BLaER1 (cell line): ENCODE data around the gene GGNBP2.
A peak's percentile ranks its signal among the peaks of the same experiment; 100 is the strongest.

Experiments
- H3K27ac ChIP-seq: shearing (Covaris generic); formaldehyde crosslinking; 2 replicates; pipeline ENCODE4 v1.8.1; 2022
- H3K27me3 ChIP-seq: shearing (Covaris generic); formaldehyde crosslinking; 2 replicates; pipeline ENCODE4 v1.8.1; 2022
- H3K36me3 ChIP-seq: shearing (Covaris generic); formaldehyde crosslinking; 2 replicates; pipeline ENCODE4 v1.8.1; 2022
- H3K4me1 ChIP-seq: shearing (Covaris generic); formaldehyde crosslinking; 2 replicates; pipeline ENCODE4 v1.8.1; 2022
- H3K4me2 ChIP-seq: shearing (Covaris generic); formaldehyde crosslinking; 2 replicates; pipeline ENCODE4 v1.8.1; 2022
- H3K4me3 ChIP-seq: shearing (Covaris generic); formaldehyde crosslinking; 2 replicates; pipeline ENCODE4 v1.8.1; 2022
- H3K9ac ChIP-seq: shearing (Covaris generic); formaldehyde crosslinking; 2 replicates; pipeline ENCODE4 v1.8.1; 2022
- H3K9me3 ChIP-seq: shearing (Covaris generic); formaldehyde crosslinking; 2 replicates; pipeline ENCODE4 v1.8.1; 2022
- H4K20me1 ChIP-seq: shearing (Covaris generic); formaldehyde crosslinking; 2 replicates; pipeline ENCODE4 v1.8.1; 2022
- Cebpa-rat ChIP-seq: shearing (Covaris generic); IDR thresholded peaks from 2 replicates; pipeline ENCODE4 v1.8.1; 2022

The GGNBP2 gene

DNA sequence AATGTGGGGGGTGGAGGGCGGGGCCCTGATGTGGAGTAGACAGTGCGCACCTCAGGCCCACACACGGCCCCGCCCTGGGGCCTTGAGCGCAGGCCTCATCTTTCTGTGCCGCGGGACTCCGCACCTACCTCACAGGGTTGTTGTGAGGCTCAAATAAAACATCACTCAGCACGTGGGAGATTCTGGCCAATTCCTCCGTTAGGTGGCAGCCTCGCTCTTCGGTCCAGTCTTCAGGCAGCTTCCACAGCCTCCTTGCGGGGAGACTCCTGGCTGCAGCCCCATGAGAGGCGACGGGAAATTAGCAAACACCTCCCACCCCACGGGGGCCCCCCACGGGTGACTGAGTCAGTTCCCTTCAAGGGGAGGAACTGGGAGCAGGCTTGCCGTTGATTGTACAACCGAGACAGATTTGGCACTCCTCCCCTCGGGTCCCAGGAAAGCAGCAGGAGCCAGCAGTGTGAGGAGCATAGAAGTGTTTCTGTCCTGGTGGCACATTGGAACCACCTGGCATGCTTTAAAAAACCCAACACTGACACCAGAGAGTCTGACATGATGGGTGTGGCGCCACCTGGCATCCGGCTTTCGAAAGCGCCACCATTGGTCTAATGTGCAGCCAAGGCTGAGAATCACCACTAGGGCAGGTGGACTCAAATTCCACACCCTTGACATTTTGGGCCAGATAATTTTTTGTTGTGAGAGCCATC lies 64.2 kb downstream of the GGNBP2 start:
- Histone ChIP-seq H3K4me2 (peak overlapping the region; percentile 35), H4K20me1 (peaks cover 80% of the 10 kb centered on the region), H3K36me3 (peaks cover 55% of the 10 kb centered on the region), H3K27ac (no peak overlapping the region), H3K9ac (no peak overlapping the region), H3K27me3 (no peaks in the 10 kb centered on the region), H3K9me3 (no peaks in the 10 kb centered on the region), H3K4me1 (peaks cover 32% of the 10 kb centered on the region), H3K4me3 (no peak overlapping the region)
- no peak for TF ChIP-seq Cebpa-rat

DNA sequence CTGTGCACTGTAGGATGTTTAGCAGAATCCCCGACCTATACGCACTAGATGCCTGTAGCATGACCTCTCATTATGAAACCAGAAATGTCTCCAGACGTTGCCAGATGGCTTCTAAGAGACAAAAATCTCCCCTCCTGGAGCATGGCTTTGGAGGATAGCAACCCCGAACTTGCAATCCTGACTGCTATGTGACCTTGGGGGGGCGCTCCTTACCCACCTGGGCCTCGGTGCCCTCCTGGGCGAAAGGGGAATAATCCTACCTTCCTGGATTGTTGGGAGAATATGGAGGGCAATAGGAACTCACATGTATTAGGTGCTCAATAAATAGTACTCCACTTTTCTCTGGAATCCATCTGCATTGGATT lies 64.8 kb downstream of the GGNBP2 start:
- Histone ChIP-seq H3K9ac (no peak overlapping the region), H3K36me3 (peaks cover 50% of the 10 kb centered on the region), H4K20me1 (peaks cover 80% of the 10 kb centered on the region), H3K4me1 (peaks cover 27% of the 10 kb centered on the region), H3K4me3 (no peak overlapping the region), H3K9me3 (no peaks in the 10 kb centered on the region), H3K4me2 (no peak overlapping the region), H3K27me3 (no peaks in the 10 kb centered on the region), H3K27ac (no peak overlapping the region)
- TF ChIP-seq Cebpa-rat, result no peak

DNA sequence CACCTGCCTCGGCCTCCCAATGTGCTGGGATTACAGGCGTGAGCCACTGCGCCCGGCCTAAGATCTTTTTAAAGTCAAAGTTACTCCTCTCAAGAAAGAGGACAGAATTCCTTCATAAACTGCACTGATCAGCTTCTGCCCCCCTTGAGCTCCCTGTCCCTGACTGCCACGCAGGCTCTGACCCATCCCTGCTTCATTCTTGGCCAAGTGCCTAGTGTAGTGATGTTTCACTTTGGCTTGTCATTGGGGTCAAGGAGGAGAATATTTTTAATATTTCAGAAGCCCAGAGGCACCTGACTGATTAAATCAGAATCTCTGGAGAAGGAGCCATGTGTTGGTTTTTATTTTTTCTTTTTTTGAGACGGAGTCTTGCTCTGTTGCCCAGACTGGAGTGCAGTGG lies 65.8 kb downstream of the GGNBP2 start:
- peaks cover 40% of the 10 kb centered on the region for H3K36me3 ChIP-seq
- H3K4me1 ChIP-seq, result peaks cover 21% of the 10 kb centered on the region
- TF ChIP-seq Cebpa-rat, result no peak
- H3K4me3 ChIP-seq, result no peak overlapping the region
- no peak overlapping the region for H3K9ac ChIP-seq
- no peaks in the 10 kb centered on the region for H3K27me3 ChIP-seq
- H4K20me1 ChIP-seq, result peaks cover 78% of the 10 kb centered on the region
- no peak overlapping the region for H3K4me2 ChIP-seq
- no peaks in the 10 kb centered on the region for H3K9me3 ChIP-seq
- H3K27ac ChIP-seq, result no peak overlapping the region

DNA sequence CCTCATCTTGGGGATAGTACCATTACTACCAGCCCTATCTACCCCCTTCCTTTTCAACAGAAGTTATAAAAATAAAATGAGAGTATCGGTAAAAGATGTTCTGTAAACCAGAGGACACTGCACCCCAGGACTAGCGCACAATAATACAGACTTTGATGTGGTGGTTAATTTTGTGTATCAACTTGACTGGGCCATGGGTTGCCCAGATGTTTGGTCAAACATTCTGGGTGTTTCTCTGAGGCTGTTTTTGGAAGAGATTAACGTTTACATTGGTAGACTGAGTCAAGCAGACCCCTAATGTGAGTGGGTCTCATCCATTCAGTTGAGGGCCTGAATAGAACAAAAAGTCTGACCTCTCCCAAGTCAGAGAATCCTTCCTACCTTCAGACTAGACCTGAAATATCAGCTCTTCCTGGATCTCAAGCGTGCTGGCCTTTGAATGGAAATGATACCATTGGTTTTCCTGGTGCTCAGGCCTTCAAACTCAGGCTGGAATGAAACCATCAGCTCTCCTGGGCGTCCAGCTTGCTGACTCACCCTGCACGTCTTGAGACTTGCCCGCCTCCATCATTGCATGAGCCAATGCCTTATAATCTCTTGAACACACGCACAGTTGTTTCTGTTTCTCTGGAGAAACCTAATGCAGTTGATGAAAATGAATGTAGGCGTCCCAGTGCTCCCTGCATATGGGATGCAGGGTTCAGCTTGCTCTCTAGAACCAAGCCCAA lies 66.8 kb downstream of the GGNBP2 start:
- no peaks in the 10 kb centered on the region for H3K27me3 ChIP-seq
- no peaks in the 10 kb centered on the region for H3K9me3 ChIP-seq
- no peak overlapping the region for H3K9ac ChIP-seq
- H3K4me1 ChIP-seq, result peaks cover 18% of the 10 kb centered on the region
- no peak overlapping the region for H3K4me3 ChIP-seq
- H3K27ac ChIP-seq, result no peak overlapping the region
- H4K20me1 ChIP-seq, result peaks cover 74% of the 10 kb centered on the region
- no peak for TF ChIP-seq Cebpa-rat
- H3K36me3 ChIP-seq, result peaks cover 32% of the 10 kb centered on the region
- no peak overlapping the region for H3K4me2 ChIP-seq

DNA sequence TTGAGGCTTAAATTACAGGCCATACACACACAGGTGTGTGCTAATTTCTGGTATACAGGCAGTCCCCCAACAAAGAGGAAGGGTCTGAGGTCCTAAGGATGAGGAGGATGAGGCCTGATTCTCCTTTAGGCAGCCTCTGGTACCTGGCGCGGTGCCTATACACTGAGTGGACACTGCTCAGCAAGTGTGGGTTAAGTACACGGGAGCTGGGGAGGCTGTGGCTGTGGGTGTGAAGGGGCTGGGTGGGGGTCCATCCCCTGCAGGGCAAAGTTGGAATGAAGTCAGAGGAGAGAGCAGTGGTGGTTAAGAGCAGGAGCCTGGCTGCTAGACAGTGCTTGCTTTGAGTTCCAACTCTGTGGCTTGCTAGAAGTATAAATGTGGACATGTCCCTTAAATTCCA lies 67.6 kb downstream of the GGNBP2 start:
- H3K4me1 ChIP-seq, result peaks cover 17% of the 10 kb centered on the region
- H3K27ac ChIP-seq, result no peak overlapping the region
- H3K36me3 ChIP-seq, result peaks cover 26% of the 10 kb centered on the region
- H3K4me2 ChIP-seq, result no peak overlapping the region
- H4K20me1 ChIP-seq, result peaks cover 66% of the 10 kb centered on the region
- H3K4me3 ChIP-seq, result no peak overlapping the region
- H3K9me3 ChIP-seq, result no peaks in the 10 kb centered on the region
- H3K9ac ChIP-seq, result no peak overlapping the region
- H3K27me3 ChIP-seq, result no peaks in the 10 kb centered on the region
- TF ChIP-seq Cebpa-rat, result no peak

DNA sequence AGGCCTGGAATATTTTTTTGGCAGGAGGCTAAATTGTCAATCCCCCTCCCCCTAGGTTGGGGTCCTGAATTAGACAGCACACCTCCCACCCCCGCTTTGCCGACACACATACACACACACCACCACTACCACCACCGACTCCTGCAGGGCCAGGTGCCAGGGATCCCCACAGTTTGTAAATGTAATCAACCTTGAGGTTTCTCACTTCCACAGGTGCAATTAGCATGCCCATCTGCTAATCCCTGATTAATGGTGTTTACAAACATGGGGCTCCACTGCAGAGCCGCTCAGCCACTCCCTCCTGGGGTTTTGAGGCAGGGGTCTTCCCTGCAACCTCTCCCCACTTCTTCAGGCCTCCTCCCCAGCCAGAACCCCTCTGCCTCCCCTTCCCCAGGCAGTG lies 68.4 kb downstream of the GGNBP2 start:
- no peaks in the 10 kb centered on the region for H3K9me3 ChIP-seq
- H3K9ac ChIP-seq, result no peak overlapping the region
- H3K4me1 ChIP-seq, result peaks cover 17% of the 10 kb centered on the region
- no peak overlapping the region for H3K4me2 ChIP-seq
- H3K36me3 ChIP-seq, result peaks cover 18% of the 10 kb centered on the region; the same call in 1 of the 2 replicates
- H3K27ac ChIP-seq, result no peak overlapping the region
- no peak overlapping the region for H3K4me3 ChIP-seq
- H3K27me3 ChIP-seq, result no peaks in the 10 kb centered on the region
- peaks cover 57% of the 10 kb centered on the region for H4K20me1 ChIP-seq
- TF ChIP-seq Cebpa-rat, result no peak

DNA sequence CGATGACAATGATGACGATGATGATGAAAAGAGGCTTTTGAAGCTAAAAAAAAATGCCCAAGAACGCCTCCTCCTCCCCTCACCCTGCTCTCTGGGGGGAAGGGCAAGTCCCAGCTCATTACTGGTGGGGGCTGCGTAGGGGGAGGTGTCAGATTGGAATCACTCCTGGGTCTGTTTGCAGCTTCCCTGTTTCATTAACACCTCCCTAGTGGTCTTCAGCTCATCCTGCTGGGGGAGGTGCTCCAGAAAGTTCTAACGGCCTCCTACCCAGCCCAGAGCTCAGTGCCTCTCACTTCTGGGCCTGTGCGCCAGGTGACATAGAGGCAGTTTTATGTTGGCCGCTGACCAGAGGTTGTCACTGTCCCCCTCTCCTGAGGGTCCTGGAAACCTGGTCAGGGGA lies 69.4 kb downstream of the GGNBP2 start:
- no peak overlapping the region for H3K9ac ChIP-seq
- peaks cover 10% of the 10 kb centered on the region for H3K4me1 ChIP-seq
- no peak overlapping the region for H3K27ac ChIP-seq
- no peak overlapping the region for H3K4me2 ChIP-seq
- peaks cover 48% of the 10 kb centered on the region for H4K20me1 ChIP-seq
- no peaks in the 10 kb centered on the region for H3K9me3 ChIP-seq
- H3K4me3 ChIP-seq, result no peak overlapping the region
- no peaks in the 10 kb centered on the region for H3K27me3 ChIP-seq
- no peak for TF ChIP-seq Cebpa-rat
- H3K36me3 ChIP-seq, result 0 out of 2 replicates have a peak, but pooled peaks cover 14% of the 10 kb centered on the region

DNA sequence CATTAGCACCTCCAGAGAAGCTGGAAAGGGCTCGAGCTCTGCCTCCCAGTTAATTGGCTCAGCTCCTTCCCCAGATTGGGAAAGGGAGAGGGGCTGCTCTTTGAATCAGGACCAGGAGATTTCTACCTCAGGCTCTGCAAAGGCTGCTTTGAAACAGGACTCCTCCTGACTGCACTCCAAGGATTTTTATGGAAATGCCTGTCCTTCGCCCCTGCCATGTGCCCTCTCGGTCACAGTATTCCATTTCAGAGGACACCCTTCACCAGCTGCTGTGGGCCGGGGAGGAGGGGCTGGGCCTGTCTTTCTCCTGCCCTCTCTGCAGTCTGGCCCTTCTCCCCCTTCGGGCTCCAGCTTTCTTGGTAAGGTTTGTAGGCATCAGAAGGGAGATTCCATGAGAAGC lies 70.2 kb downstream of the GGNBP2 start:
- Histone ChIP-seq H3K27ac (no peak overlapping the region), H3K27me3 (no peaks in the 10 kb centered on the region), H3K9me3 (no peaks in the 10 kb centered on the region), H3K36me3 (0 out of 2 replicates have a peak, but pooled peaks cover 13% of the 10 kb centered on the region), H3K4me3 (no peak overlapping the region), H3K4me1 (peaks cover 8% of the 10 kb centered on the region; the same call in 1 of the 2 replicates), H3K4me2 (no peak overlapping the region), H3K9ac (no peak overlapping the region), H4K20me1 (peaks cover 40% of the 10 kb centered on the region)
- no peak for TF ChIP-seq Cebpa-rat

DNA sequence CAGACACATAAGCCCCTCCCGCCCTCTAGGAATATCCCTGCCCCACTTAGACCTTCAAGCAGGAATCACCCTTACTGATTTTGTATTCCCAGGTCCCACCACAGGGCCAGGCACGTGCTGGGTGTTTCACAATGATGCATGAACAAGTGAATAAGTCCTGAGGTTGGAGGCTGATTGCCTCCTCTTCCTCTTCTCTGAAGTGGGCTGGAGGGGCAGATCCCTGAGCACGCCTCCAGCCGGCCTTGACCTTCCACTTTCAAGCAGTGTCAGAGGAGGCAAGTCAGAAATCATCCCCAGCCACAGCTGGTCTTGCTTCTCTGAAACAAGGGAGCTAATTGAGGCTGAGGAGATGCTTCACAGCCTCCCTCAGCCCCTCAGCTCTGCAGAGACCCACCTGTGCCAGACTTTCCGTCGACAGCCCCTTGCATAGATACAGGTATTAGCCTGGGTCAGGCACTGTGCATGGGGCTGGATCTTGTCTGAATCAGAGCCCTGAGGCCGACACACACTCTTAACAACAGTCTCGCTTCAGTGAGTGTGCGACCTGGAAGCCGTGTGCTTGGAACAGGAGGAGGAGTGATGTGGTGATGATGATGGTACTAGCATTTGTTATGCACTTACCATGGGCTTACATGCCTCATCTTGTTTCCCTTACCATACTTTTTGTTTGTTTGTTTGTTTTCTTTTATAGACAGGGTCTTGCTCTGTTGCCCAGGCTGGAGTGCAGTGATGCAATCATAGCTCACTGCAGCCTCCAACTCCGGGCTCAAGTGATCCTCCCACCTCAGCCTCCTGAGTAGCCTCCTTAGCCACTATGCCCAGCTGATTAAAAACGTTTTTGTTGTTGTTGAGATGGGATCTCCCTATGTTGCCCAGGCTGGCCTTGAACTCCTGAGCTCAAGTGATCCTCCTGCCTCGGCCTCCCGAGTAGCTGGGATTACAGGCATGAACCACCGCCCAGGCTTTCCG lies 71.6 kb downstream of the GGNBP2 start:
- H3K27ac ChIP-seq, result no peak overlapping the region
- no peak overlapping the region for H3K9ac ChIP-seq
- H3K9me3 ChIP-seq, result no peaks in the 10 kb centered on the region
- H3K4me3 ChIP-seq, result no peak overlapping the region
- H3K4me2 ChIP-seq, result no peak overlapping the region
- H4K20me1 ChIP-seq, result peaks cover 47% of the 10 kb centered on the region
- H3K36me3 ChIP-seq, result no peaks in the 10 kb centered on the region
- H3K4me1 ChIP-seq, result peaks cover 8% of the 10 kb centered on the region; the same call in 1 of the 2 replicates
- no peak for TF ChIP-seq Cebpa-rat
- no peaks in the 10 kb centered on the region for H3K27me3 ChIP-seq
